ENCODE results near the gene RBMS3.
A peak's percentile ranks its signal among the peaks of the same experiment; 100 is the strongest.
"Not testable (repeated sequence)": the region's sequence is repeated elsewhere in the genome, so short reads cannot be mapped to it uniquely, and the experiment has no call there.

RBMS3 gene

DNA sequence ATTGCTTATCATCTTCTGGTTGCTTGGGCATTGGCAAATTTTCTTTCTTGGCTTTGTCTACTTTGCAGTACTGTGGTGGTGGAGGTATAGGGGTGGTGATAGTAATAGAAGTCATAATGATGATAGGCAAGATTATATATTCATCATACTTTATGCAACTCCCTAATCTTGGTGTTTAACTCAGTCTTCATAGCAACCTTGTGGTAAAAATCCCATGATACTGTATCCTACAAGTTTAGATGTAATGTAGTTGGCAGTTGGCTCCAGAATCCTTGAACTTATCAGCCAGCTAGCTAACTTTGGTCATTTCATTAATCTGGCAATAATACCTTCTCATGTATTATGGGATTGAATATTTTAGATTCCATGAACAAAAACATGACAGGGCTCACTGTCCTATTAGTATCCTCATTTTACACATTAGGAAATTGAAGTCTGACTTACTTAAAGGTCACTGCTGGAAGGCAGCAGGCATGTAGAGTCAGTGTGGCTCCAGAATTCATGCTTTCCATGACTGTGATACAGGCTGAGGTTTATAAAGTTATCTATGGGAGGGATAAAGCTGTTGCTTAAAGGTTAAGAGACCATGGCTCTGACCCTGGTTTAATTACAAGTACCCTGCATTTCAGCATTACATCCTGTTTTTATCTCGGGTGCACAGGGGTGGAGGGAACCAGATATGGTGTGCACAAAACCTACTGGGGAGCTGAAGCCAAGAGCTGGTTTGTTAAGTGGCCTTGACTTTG lies 33.3 kb downstream of the RBMS3 start:
- DNase-seq: no peak

GRCh38 chr3:29314727-29315088 lies 33.8 kb downstream of the RBMS3 start:
- DNase-seq: no peak

GRCh38 chr3:29317659-29318173 lies 36.8 kb downstream of the RBMS3 start:
- no peak for DNase-seq

DNA sequence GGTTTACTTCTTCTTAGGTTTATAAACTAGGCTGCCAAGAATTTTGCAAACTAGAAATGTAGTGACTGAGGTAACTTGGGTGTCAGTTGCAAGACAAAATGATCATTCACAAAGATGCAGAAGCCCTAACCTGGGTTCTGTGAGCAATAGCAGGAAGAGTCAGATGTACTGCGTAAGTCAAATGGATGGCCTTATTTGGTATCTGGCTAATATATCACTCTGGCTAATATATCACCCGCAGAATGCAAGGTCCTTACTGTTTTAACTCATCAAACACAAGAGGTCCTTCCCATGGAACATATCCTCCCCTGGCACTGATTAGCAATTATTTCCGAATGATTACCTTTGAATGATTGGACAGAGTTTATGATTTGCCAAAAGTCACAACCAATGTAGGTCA lies 37.4 kb downstream of the RBMS3 start:
- no peak for DNase-seq

DNA sequence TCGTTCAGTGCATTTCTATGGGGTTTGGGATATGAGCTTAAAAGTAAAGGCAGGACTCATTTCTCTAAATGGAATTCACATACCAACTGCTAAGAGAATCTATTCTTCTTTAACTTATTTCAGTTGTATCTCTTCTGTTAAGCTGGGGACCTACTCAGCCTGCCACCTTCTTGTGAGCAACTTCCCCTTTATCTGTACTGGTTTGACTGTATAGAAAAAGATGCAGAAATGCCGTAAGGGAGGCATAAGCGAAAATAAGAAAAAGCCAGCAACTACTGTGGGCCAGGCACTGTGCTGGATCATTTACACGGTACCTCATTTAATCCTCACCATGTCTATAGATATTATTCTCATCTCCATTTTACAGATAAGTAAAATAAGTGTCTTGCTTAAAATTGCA lies 38.4 kb downstream of the RBMS3 start:
- DNase-seq: no peak

GRCh38 chr3:29319798-29320197 lies 38.9 kb downstream of the RBMS3 start:
- no peak for DNase-seq

DNA sequence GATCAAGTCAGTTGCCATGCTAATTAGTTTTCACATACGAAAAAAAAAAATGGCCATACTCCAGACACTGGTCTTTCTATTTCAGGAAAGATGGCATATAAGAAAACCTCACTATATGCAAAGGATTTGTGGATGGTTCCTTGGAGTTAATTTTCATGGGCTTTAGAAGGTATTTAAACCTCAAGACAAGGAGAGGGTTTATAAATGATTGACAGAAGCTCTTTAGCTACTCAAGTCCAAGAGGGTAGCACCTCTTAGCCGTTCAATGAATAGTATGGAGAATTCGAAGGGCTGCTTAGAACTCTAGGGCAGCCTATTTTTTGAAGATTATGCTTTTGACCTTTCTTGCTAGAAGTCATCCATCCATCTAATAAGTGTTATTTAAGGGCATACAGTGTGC lies 41.7 kb downstream of the RBMS3 start:
- no peak for DNase-seq

DNA sequence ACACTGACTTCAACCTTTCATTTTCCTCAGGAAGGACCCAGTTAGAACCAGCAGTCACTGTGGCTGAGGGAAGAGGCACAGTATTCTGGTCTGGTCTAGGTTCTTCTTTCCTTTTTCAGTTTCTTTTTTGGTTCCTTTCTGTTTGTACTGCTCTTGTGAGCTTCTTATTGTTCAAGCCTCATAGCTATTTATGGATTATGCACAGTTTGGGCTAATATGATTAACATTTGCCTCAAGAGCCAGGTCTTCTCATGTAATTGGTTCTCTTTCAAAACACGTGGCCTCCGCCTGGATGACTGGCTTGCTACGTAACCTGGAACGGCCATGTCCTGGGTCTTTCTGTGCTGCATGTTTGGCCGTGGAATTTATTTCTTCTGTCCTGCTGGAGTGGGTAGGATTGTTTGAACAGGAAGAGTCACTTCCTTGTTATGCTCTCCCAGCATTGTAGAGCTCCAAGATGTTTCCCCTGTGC lies 43.3 kb downstream of the RBMS3 start:
- peak; percentile 65 for DNase-seq

DNA sequence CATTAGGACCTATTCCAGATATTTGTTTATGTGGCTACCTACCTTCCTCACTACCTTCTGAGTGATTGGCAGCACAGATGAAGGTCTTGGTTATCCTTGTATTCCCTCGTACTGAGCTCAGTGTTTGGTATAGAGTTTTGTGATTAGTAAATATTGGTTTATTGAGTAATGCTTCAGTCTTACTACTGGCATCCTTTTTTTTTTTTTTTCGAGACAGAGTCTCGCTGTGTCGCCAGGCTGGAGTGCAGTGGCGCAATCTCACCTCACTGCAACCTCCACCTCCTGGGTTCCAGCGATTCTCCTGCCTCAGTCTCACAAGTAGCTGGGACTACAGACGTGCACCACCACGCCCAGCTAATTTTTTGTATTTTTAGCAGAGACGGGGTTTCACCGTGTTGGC lies 45.7 kb downstream of the RBMS3 start:
- not testable (repeated sequence) for DNase-seq

GRCh38 chr3:29329986-29330890 lies 49.4 kb downstream of the RBMS3 start:
- DNase-seq: no peak

DNA sequence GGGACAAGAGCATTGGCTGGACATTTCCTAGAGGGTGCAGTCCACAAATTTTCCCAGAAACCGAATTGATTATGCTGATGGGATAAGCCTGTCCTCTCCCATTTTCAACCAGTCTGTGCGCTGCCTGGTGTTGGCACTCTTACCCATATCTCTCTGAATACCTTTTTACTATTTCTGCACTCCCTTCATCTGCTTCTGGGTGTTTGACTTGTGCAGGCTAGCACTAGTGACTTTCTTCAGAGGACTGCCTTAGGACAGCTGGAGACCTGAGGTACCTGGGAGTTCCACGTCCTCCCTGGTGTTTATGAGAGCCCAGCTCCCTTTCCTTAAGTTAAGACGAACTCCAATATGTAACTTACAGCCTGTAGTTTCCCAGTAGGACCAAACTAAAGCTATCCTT lies 50.2 kb downstream of the RBMS3 start:
- DNase-seq: no peak

DNA sequence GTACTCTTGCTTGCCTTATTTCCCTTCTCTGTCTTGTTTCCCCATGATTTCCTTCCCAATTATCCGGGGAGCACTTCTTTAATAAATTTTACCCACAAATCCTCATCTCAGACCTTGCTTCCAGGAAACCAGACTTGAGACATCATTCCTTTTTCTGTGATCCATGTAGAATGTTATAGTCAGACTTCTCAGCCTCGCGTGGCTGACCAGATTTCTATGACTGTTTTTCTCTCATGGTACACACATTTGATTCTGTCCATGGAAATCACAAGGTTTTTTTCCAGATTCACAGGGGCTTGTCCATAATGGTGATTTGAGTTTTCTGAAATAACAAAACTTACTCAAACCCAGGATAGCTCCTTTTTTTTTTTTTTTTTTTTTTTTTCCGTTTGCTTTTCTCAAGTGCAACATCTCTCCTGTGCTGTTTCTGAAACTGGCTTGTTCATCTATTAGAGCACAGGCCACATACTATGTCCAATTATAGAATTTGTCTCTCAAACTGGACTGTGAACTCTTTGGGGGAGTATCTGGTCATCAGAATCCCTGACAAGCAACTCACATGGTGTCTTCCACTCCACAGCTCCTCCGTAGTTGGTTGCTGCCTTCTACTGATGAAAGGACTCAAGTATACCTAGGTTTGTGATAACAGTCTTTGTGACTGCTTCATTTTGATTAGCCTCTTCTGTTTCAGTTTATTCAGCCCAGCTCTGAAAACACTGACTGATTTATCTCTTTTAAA lies 50.8 kb downstream of the RBMS3 start:
- DNase-seq: no peak

DNA sequence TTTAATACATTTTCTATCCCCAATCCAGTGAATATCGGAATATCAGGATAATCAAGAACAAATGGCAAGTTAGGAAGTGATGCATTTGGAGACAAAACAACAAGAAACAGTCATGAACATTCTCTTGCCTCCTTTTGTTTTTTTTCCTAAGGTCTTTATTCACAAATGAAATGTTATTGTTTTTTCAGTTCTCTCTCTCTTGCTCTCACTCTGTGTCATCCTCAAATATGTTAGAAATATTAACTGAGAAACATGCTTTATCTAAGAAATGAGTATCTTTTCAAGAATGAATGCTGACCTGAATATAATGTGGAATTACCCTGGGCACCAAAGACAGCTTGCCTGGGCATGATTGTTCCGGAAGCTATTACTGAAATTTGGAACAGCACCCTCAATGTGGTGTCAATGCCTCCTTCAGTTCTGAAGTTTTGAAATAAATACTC lies 51.3 kb downstream of the RBMS3 start:
- no peak for DNase-seq

DNA sequence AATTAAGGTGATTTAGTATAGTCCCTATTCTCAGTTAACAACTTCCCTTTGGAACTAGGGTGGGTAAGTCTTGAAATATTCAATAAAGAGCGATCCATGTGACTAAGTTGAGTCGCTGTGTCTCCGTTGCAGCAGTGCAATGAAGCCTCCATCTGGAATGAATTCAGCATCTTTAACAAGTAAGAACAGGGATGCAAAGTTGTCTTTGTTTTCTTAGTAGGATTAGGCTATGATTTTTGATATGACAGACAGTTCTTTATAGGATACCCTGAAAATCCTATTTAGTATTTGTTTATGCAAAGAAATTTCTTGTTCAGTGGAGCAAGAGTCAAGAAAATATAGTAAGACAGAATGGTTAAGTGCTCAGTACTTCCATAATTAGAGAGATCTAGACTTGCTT lies 52.7 kb downstream of the RBMS3 start:
- DNase-seq: no peak

DNA sequence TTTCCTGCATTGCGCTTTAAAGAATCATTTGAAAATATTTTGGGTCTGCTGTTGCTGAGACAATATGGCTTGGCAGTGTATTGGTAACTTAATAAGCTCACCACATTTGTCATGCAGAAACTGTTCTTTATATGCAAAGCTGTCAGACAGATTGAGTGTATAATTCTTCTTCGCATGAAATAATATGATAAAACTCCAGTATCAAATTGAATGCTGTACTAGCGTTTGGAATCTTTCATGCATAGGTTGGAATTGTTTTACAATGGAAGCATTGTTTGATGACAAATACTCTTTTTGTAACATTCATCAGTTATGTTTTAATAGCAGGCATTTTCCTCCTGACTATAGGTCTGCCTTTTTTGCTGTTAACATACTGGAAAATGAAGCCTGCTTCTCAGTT lies 53.8 kb downstream of the RBMS3 start:
- no peak for DNase-seq

DNA sequence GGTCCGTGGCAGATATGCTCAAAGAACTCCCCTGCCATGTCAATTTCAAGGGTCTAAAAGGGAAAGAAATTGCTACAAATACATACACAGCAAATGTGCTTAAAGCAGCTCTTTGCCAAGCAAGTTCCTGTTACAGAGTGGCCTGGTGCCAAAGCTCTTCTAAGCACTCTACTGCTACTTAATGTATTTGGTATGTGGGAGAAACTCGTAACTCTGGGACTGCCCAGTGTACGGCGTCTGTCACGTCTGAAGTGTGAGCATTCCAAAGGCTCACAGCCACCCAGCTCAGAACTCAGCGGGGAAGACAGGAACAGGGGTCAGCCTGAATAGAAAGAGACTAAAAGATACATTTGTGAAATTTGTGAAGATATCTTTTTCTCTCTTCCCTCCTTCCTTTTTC lies 54.6 kb downstream of the RBMS3 start:
- DNase-seq: peak; percentile 94

GRCh38 chr3:29335943-29336342 lies 55.1 kb downstream of the RBMS3 start:
- no peak for DNase-seq

GRCh38 chr3:29337565-29337964 lies 56.7 kb downstream of the RBMS3 start:
- DNase-seq: no peak

GRCh38 chr3:29338377-29338776 lies 57.5 kb downstream of the RBMS3 start:
- no peak for DNase-seq

DNA sequence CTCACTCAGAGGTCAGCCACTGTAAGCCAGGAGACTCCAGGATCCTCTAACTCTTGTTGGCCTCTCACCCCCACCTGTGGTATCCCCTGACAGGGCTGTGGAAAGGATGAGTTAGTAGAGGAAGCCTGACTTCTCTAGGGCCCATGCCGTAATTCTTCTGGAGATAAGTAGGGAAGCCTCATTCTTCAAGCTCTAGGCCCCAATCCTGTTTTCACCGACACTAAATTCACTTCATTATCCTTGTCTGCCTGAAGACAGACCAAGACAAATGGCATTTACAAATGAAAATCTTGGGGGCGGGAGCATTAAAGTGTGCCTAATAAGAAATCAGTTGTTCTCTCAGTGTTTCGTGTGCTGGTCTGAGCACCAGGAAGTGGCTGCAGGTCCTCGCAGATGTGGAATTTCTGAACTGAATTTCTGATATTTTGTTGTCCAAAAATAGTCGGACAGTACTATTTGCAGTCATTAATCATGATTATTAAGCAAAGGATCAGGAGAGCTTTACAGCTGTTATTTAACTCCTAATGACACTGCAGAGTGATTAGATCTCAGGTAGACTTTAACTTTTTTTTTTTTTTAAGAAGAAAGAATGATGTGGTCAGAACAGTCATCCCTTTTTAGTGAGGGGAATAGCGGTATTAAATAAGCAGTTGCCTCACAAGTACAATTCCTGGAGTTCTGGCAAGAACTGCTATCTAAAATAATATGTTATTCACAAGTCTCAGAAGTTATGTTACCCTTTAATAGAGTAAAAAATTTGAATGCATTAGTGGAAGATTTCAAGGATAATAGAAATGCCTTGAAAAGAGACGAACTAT lies 58.4 kb downstream of the RBMS3 start:
- no peak for DNase-seq

GRCh38 chr3:29344154-29344553 lies 63.3 kb downstream of the RBMS3 start:
- DNase-seq: no peak

DNA sequence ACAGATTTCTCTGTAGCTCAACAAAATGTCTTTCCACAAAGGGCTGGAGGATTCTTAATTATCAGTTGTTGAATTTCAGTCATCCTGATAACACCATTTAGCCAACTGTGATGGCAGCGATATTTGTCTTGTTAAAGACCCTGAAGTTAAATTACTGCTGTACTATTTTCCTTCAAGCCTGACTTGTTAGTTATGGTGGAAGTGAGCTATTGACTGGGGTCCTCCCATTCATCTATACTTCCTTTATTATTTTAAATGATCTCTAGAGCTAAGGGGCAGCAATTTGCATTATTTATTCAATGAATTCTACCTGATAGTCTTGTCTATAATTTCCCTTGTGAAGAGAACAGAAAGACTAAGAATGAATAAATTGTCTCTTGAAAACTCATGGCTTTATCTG lies 64.1 kb downstream of the RBMS3 start:
- no peak for DNase-seq
